ENCODE results near the gene INAFM1. TPM values are rescaled to one million over a fixed set of nuclear protein-coding genes. Genes with fewer than 3 reads are reported as not detected.
A peak's percentile ranks its signal among the peaks of the same experiment; 100 is the strongest.
"Not testable (repeated sequence)": the region's sequence is repeated elsewhere in the genome, so short reads cannot be mapped to it uniquely, and the experiment has no call there.

Gene INAFM1
- total and polyA plus RNA-seq, 2 donors (not counting 1 experiment from before 2014, with no cell fraction given), result 6.6 to 13.6 TPM

GRCh38 chr19:47275791-47276461 is 1.2 kb downstream of the INAFM1 start:
- DNase-seq (no peak), ATAC-seq (ENCODE audit: low read depth) (no peak)
- POLR2A ChIA-PET, result interaction anchor here (0.6 to 0.7 kb wide), 2 partner anchors 10 to 68 kb away, joined by 6 read pairs; no protein-coding TSS in a partner anchor
- H3K9me3 ChIP-seq (ENCODE audit: control extremely low read depth in 1 of 3, control insufficient read depth in 2 of 3, insufficient read depth in 1 of 3, low read length in 2 of 3), result no peaks in the 10 kb centered on the region
- no peak overlapping the region for H2AFZ ChIP-seq (ENCODE audit: insufficient read depth, low read depth, low read length, poor library complexity, severe bottlenecking)
- peaks cover 13% of the 10 kb centered on the region for H4K20me1 ChIP-seq (ENCODE audit: control insufficient read depth, insufficient read depth, low read length, poor library complexity, severe bottlenecking)
- H3K27me3 ChIP-seq (replicated peaks in 1 of 4; ENCODE audit: control extremely low read depth in 1 of 4, control insufficient read depth in 3 of 4, insufficient read depth in 4 of 4, low read length in 3 of 4), result no peaks in the 10 kb centered on the region
- peaks cover 0 to 4% of the 10 kb centered on the region in 2 experiments for H3K36me3 ChIP-seq (replicated peaks in 1 of 2; ENCODE audit: control extremely low read depth in 1 of 2, control insufficient read depth in 1 of 2, extremely low read depth in 1 of 2, insufficient read depth in 2 of 2, low read length in 1 of 2)
- peak overlapping the region; percentile 75 for H3K4me3 Mint-ChIP-seq
- H3K27ac Mint-ChIP-seq, result peak overlapping the region; percentile 68
- no peak overlapping the region for H3K4me3 ChIP-seq (ENCODE audit: control extremely low read depth in 1 of 5, extremely low read depth in 1 of 5, insufficient read depth in 1 of 5, low read depth in 2 of 5, low read length in 4 of 5)
- H3K79me2 ChIP-seq (ENCODE audit: control insufficient read depth, insufficient read depth, low read length), result no peaks in the 10 kb centered on the region
- no peaks in the 10 kb centered on the region for H3K27me3 Mint-ChIP-seq
- peaks cover 22% of the 10 kb centered on the region for H3K4me1 Mint-ChIP-seq
- intact Hi-C loops (cut with micrococcal nuclease), result loop anchor here (2.0 to 10.0 kb wide), 4 partner anchors 49 to 329 kb away; partner anchors contain the start of genes BICRA, NAPA and ZC3H4
- TF ChIP-seq, protein P1, sequence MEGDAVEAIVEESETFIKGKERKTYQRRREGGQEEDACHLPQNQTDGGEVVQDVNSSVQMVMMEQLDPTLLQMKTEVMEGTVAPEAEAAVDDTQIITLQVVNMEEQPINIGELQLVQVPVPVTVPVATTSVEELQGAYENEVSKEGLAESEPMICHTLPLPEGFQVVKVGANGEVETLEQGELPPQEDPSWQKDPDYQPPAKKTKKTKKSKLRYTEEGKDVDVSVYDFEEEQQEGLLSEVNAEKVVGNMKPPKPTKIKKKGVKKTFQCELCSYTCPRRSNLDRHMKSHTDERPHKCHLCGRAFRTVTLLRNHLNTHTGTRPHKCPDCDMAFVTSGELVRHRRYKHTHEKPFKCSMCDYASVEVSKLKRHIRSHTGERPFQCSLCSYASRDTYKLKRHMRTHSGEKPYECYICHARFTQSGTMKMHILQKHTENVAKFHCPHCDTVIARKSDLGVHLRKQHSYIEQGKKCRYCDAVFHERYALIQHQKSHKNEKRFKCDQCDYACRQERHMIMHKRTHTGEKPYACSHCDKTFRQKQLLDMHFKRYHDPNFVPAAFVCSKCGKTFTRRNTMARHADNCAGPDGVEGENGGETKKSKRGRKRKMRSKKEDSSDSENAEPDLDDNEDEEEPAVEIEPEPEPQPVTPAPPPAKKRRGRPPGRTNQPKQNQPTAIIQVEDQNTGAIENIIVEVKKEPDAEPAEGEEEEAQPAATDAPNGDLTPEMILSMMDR (IDR thresholded peaks at IDR 0.05), result no peak
- no peak for TF ChIP-seq EZH2 (IDR thresholded peaks at IDR 0.05; ENCODE audit: borderline replicate concordance, insufficient read depth, low read depth, low read length, poor library complexity, severe bottlenecking)
- H3K27ac ChIP-seq (ENCODE audit: low read length in 2 of 2), result no peak overlapping the region
- peak overlapping the region; percentile 100 for H3K4me2 ChIP-seq (replicated peaks; ENCODE audit: low read depth, low read length, poor library complexity, severe bottlenecking)
- H3K9ac ChIP-seq (ENCODE audit: low read length), result no peak overlapping the region
- no peaks in the 10 kb centered on the region for H3K9me3 Mint-ChIP-seq (ENCODE audit: insufficient read depth)
- H3K4me1 ChIP-seq (ENCODE audit: control insufficient read depth in 2 of 2, insufficient read depth in 2 of 2, low read length in 2 of 2), result peaks cover 12 to 22% of the 10 kb centered on the region in 2 donors
- CTCF ChIA-PET, result interaction anchor here (1.0 to 3.3 kb wide), 7 partner anchors 9 to 65 kb away, joined by 4 to 22 read pairs (median 12); partner anchors contain the start of gene CCDC9
- WGBS (ENCODE audit: insufficient coverage), result 95% methylated on average over 11 of the region's 13 CpGs

GRCh38 chr19:47276513-47276912 is 1.8 kb downstream of the INAFM1 start:
- H4K20me1 ChIP-seq (ENCODE audit: control insufficient read depth, insufficient read depth, low read length, poor library complexity, severe bottlenecking), result peaks cover 13% of the 10 kb centered on the region
- intact Hi-C loops (cut with micrococcal nuclease), result loop anchor here (10.0 kb wide), 1 partner anchor 328 kb away; the partner anchor contains the start of gene BICRA
- H3K4me3 ChIP-seq (ENCODE audit: control extremely low read depth in 1 of 5, extremely low read depth in 1 of 5, insufficient read depth in 1 of 5, low read depth in 2 of 5, low read length in 4 of 5); ATAC-seq (ENCODE audit: low read depth); H3K27me3 ChIP-seq (replicated peaks in 1 of 4; ENCODE audit: control extremely low read depth in 1 of 4, control insufficient read depth in 3 of 4, insufficient read depth in 4 of 4, low read length in 3 of 4); H2AFZ ChIP-seq (ENCODE audit: insufficient read depth, low read depth, low read length, poor library complexity, severe bottlenecking); H3K27ac ChIP-seq (ENCODE audit: low read length in 2 of 2); H3K27me3 Mint-ChIP-seq; H3K27ac Mint-ChIP-seq; H3K79me2 ChIP-seq (ENCODE audit: control insufficient read depth, insufficient read depth, low read length); DNase-seq; H3K9me3 Mint-ChIP-seq (ENCODE audit: insufficient read depth); H3K36me3 ChIP-seq (replicated peaks in 1 of 2; ENCODE audit: control extremely low read depth in 1 of 2, control insufficient read depth in 1 of 2, extremely low read depth in 1 of 2, insufficient read depth in 2 of 2, low read length in 1 of 2); H3K9ac ChIP-seq (ENCODE audit: low read length); H3K9me3 ChIP-seq (ENCODE audit: control extremely low read depth in 1 of 3, control insufficient read depth in 2 of 3, insufficient read depth in 1 of 3, low read length in 2 of 3); H3K4me2 ChIP-seq (replicated peaks; ENCODE audit: low read depth, low read length, poor library complexity, severe bottlenecking): not testable (repeated sequence)
- Mint-ChIP-seq H3K4me1 (peaks cover 22% of the 10 kb centered on the region), H3K4me3 (peak overlapping the region; percentile 75)
- no CpG with 5 or more reads among the region's 3 CpGs for WGBS (ENCODE audit: insufficient coverage)
- H3K4me1 ChIP-seq (ENCODE audit: control insufficient read depth in 2 of 2, insufficient read depth in 2 of 2, low read length in 2 of 2), result peaks cover 12 to 22% of the 10 kb centered on the region in 2 donors
- CTCF ChIA-PET, result interaction anchor here (0.7 to 3.3 kb wide), 4 partner anchors 9 to 69 kb away, joined by 3 to 22 read pairs (median 6); partner anchors contain the start of gene CCDC9
- POLR2A ChIA-PET, result interaction anchor here (0.7 kb wide), 2 partner anchors 68 to 73 kb away, joined by 3 to 6 read pairs; no protein-coding TSS in a partner anchor

All from B cell (primary cell).